ENCODE data around the gene GNAQ.

The GNAQ gene

DNA sequence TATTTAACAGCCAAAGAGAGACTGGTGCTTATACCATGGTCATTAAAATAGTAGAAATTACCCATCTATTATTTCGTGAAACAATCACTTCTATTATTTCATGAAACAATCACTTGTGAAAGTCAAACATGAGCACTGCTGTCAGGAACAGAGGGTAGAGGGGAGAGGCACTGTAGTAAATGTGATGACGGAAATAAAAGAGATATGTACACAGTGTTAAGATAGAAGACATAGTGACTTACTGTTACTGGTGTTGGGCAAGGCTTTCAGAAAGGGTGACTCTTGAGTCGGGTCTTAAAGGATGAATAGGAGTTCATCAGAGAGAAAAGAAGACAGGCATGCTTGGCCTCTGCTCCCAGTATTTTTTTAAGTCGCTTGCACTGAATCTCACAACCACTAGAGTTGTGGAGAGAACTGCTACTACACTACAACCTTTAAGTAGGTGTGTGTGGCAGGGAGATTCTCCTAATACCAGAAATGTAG is 220.9 kb downstream of the GNAQ start:
- Histone ChIP-seq H3K27ac (no peak overlapping the region), H3K4me3 (ENCODE audit: low read depth, low read length) (no peak overlapping the region), H3K27me3 (replicated peaks) (no peaks in the 10 kb centered on the region), H3K36me3 (replicated peaks) (no peaks in the 10 kb centered on the region)
- TF ChIP-seq, protein P1, sequence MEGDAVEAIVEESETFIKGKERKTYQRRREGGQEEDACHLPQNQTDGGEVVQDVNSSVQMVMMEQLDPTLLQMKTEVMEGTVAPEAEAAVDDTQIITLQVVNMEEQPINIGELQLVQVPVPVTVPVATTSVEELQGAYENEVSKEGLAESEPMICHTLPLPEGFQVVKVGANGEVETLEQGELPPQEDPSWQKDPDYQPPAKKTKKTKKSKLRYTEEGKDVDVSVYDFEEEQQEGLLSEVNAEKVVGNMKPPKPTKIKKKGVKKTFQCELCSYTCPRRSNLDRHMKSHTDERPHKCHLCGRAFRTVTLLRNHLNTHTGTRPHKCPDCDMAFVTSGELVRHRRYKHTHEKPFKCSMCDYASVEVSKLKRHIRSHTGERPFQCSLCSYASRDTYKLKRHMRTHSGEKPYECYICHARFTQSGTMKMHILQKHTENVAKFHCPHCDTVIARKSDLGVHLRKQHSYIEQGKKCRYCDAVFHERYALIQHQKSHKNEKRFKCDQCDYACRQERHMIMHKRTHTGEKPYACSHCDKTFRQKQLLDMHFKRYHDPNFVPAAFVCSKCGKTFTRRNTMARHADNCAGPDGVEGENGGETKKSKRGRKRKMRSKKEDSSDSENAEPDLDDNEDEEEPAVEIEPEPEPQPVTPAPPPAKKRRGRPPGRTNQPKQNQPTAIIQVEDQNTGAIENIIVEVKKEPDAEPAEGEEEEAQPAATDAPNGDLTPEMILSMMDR (IDR thresholded peaks at IDR 0.05; ENCODE audit: low read depth, low read length, missing control alignments): no peak
- DNase-seq: no peak
- in situ Hi-C loops (cut with HindIII; ENCODE audit: low pct_ligation_motif_present, low sequenced_read_pairs): no loop called here

DNA sequence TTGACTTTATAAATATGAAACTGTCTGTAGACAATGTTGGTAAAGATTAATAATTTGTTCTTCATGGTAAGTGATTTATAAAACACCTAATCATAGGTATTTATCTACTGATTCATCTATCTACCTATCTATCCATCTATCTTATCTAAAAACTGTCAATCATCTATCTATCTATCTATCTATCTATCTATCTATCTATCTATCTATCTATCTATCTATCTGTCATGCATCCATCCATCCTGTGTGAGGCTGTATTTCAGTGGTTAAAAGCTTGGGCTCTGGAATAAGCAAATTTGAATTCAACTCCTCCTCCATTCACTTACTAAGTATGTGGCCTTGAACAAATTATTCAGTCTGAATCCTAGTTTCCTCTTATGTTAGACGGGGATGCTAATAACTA is 221.6 kb downstream of the GNAQ start:
- in situ Hi-C loops (cut with HindIII; ENCODE audit: low pct_ligation_motif_present, low sequenced_read_pairs): no loop called here

DNA sequence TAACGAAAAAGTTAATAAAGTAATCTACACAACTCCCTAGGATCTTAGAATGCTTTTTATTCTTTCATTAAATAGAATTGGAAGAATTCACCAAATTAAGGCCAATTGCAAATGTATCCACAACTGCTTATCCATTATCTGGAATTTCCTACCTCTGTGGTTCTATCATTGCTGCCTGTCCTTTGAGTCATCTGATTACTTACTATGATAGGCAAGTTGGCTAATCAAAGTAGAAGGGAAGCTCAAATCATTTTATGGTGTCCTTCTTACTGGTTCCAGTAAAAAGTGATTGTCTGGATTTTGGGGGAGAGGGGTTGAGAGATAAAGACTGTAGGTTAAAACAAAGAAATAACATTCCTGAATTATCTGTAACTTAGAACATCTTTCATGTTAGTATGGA is 222.1 kb downstream of the GNAQ start:
- no peak overlapping the region for H3K4me3 ChIP-seq (ENCODE audit: low read depth, low read length)
- no peak for DNase-seq
- H3K36me3 ChIP-seq (replicated peaks): no peaks in the 10 kb centered on the region
- TF ChIP-seq, protein P1 (IDR thresholded peaks at IDR 0.05; ENCODE audit: low read depth, low read length, missing control alignments): no peak
- no peak overlapping the region for H3K27ac ChIP-seq
- in situ Hi-C loops (cut with HindIII; ENCODE audit: low pct_ligation_motif_present, low sequenced_read_pairs): no loop called here
- no peaks in the 10 kb centered on the region for H3K27me3 ChIP-seq (replicated peaks)

More for the DNA sequence above, 221.6 kb downstream of the GNAQ start:
- no peak overlapping the region for H3K27ac ChIP-seq
- no peak overlapping the region for H3K4me3 ChIP-seq (ENCODE audit: low read depth, low read length)
- TF ChIP-seq, protein P1 (IDR thresholded peaks at IDR 0.05; ENCODE audit: low read depth, low read length, missing control alignments): no peak
- no peak for DNase-seq
- no peaks in the 10 kb centered on the region for H3K27me3 ChIP-seq (replicated peaks)
- no peaks in the 10 kb centered on the region for H3K36me3 ChIP-seq (replicated peaks)

DNA sequence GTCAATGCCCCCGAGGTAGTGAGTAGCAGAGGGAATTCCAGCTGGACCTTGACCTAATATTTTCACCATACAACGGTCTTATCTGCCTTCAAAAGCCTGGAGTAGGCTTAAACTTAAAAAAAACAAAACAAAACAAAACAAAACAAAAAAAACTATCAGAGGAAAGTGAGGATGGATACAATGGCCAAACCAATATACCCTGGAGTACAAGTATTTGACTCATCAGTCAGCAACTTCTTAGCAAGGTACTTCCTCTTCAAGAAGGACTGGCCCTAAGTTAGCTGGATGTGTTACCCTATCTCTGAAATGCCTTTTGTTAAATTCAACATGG is 222.9 kb downstream of the GNAQ start:
- no peaks in the 10 kb centered on the region for H3K36me3 ChIP-seq (replicated peaks)
- TF ChIP-seq, protein P1 (IDR thresholded peaks at IDR 0.05; ENCODE audit: low read depth, low read length, missing control alignments): no peak
- no peak for DNase-seq
- no peak overlapping the region for H3K4me3 ChIP-seq (ENCODE audit: low read depth, low read length)
- in situ Hi-C loops (cut with HindIII; ENCODE audit: low pct_ligation_motif_present, low sequenced_read_pairs): no loop called here
- H3K27me3 ChIP-seq (replicated peaks): no peaks in the 10 kb centered on the region
- H3K27ac ChIP-seq: no peak overlapping the region

DNA sequence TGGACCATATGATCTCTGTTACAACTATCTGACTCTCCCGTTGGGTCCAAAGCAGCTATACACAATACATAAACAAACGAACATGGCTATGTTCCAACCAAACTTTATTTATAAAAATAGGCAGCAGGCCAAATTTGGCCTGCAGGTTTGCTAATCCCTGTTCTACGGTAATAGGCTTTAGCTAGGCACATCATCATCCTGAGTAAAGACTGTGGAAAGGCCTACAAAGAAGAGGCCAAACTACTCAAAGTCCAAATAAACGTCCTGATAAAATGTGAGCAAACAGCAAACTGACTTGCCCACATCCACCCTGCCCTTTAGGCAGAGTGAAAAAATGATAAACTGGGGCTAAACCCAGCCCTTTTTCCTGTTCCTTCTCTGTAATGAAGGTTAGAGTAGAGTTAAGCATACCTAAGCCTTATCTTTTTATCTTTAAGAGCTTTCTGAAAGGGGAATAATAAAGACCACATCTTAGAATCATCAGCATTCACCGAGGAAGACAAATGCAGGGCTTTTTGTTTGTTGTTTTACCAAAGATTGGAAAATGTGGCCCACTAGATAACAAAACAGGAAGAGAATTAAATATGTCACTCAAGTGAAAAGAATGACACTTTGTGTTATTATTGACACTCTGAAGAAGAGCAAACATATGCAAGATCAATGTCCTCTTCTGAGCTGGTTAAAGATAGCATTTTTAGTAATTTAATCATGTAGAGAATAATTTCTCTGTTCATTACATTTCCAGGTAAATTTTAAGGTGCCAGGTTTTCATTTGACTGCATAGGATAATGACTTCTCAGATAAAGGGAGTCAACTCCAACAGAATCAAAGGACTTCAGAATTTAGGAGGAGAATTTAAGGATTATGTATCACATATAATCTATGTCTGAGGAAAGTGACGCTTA is 223.5 kb downstream of the GNAQ start:
- peak overlapping the region; percentile 47 for H3K27ac ChIP-seq
- in situ Hi-C loops (cut with HindIII; ENCODE audit: low pct_ligation_motif_present, low sequenced_read_pairs): no loop called here
- no peak overlapping the region for H3K4me3 ChIP-seq (ENCODE audit: low read depth, low read length)
- DNase-seq: no peak
- no peaks in the 10 kb centered on the region for H3K27me3 ChIP-seq (replicated peaks)
- no peaks in the 10 kb centered on the region for H3K36me3 ChIP-seq (replicated peaks)
- TF ChIP-seq, protein P1 (IDR thresholded peaks at IDR 0.05; ENCODE audit: low read depth, low read length, missing control alignments): no peak
